ENCODE measurements around the gene ZNF428.
"Not testable (repeated sequence)": the region's sequence is repeated elsewhere in the genome, so short reads cannot be mapped to it uniquely, and the experiment has no call there.

GRCh38 chr19:43587029-43587428 lies 32.4 kb downstream of the ZNF428 start:
- TF ChIP-seq CTCF (IDR thresholded peaks at IDR 0.05; ENCODE audit: control extremely low read depth in 1 of 3, insufficient read depth in 1 of 3, low read depth in 1 of 3, low read length in 3 of 3); NRF1 (IDR thresholded peaks at IDR 0.05; ENCODE audit: low read depth, low read length); POLR2A (IDR thresholded peaks at IDR 0.05; ENCODE audit: control extremely low read depth in 1 of 2, low read depth in 2 of 2, low read length in 2 of 2); PHF8 (conservative IDR thresholded peaks at IDR 0.05; ENCODE audit: low read depth, low read length); ATF3 (IDR thresholded peaks at IDR 0.05; ENCODE audit: insufficient read depth, low read depth, low read length); YY1 (IDR thresholded peaks at IDR 0.05; ENCODE audit: low read depth, low read length); SP4 (IDR thresholded peaks at IDR 0.05; ENCODE audit: low read length); POLR2AphosphoS5 (IDR thresholded peaks at IDR 0.05; ENCODE audit: low read depth, low read length); GTF2F1 (IDR thresholded peaks at IDR 0.05; ENCODE audit: borderline replicate concordance, low read depth, low read length); RNF2 (IDR thresholded peaks at IDR 0.05; ENCODE audit: borderline replicate concordance, low read depth, low read length, missing control alignments, poor library complexity, severe bottlenecking); MAX (IDR thresholded peaks at IDR 0.05); CBX5 (IDR thresholded peaks at IDR 0.05; ENCODE audit: low read depth, low read length); EZH2 (IDR thresholded peaks at IDR 0.05; ENCODE audit: low read depth, low read length, severe bottlenecking); HDAC2 (IDR thresholded peaks at IDR 0.05; ENCODE audit: borderline replicate concordance in 1 of 2, low read depth in 2 of 2, low read length in 2 of 2): not testable (repeated sequence)
